GM12878 (cell line): Measurements from ENCODE around the gene CENPF. TPM values are rescaled to one million over a fixed set of nuclear protein-coding genes. Genes with fewer than 3 reads are reported as not detected.
A peak's percentile ranks its signal among the peaks of the same experiment; 100 is the strongest.

Experiments used
- ATAC-seq: fragments of 200-7000 bp; cut with Tn5 transposase; 3 replicates; pipeline ENCODE4 v1.9.1; 2020; ENCODE audit warnings: mild to moderate bottlenecking, moderate library complexity
- BruUV-seq: library from RNA; stranded (reverse); fragments of 400-500 nt; replicated peaks from 2 replicates; lab custom pipeline; 2021; lab: Mats Ljungman, UMichigan
- CTCF ChIA-PET: fragments of 300-600 bp; sonication (Branson Sonifier 250); formaldehyde crosslinking; extraction: SDS; loops from one replicate; lab custom pipeline; 2021; ENCODE audit warnings: inconsistent platforms; lab: Yijun Ruan, JAX
- POLR2A ChIA-PET: fragments of 350-600 bp; formaldehyde crosslinking; extraction: SDS; loops from one replicate; lab custom pipeline; 2021; ENCODE audit warnings: inconsistent platforms; lab: Charles Lee
- RAD21 ChIA-PET: fragments of 300-600 bp; sonication (Branson Sonifier 250); formaldehyde crosslinking; loops from one replicate; lab custom pipeline; 2023; ENCODE audit warnings: antibody characterized with exemption; ENCODE audit not compliant: unreplicated experiment; lab: Charles Lee
- SMC1A ChIA-PET: fragments of 300-600 bp; sonication (Branson Sonifier 250); formaldehyde crosslinking; loops from one replicate; lab custom pipeline; 2023; ENCODE audit not compliant: unreplicated experiment, uncharacterized antibody; lab: Charles Lee
- DNase-seq: peaks from one replicate; pipeline ENCODE4 v3.0.0-alpha.2; 2011; ENCODE audit warnings: low read depth, low spot score
- FAIRE-seq: peaks from 3 replicates; lab custom pipeline; 2011; peaks lifted over from hg19 to GRCh38; lab: Jason Lieb, UNC
- H2AFZ ChIP-seq: 2 replicates; pipeline ENCODE4 v1.6.0; 2011; ENCODE audit warnings: low read depth, low read length, control low read depth; ENCODE audit not compliant: control insufficient read depth
- H3K27ac ChIP-seq: 2 replicates; pipeline ENCODE4 v1.5.1; 2011; ENCODE audit warnings: control low read depth; ENCODE audit not compliant: control insufficient read depth, insufficient read depth
- H3K27me3 ChIP-seq, 2 experiments: replicated peaks in 1 of 2; 2 replicates each; pipeline versions ENCODE4 v1.6.0 to v1.6.1; 2011; ENCODE audit warnings: low read length in 1 of 2; ENCODE audit not compliant: control insufficient read depth in 2 of 2, insufficient read depth in 2 of 2
- H3K36me3 ChIP-seq, 2 experiments: 2 replicates each; pipeline ENCODE4 v1.5.1; 2011; ENCODE audit warnings: low read length in 1 of 2; ENCODE audit not compliant: control insufficient read depth in 2 of 2, insufficient read depth in 2 of 2
- H3K4me1 ChIP-seq: 2 replicates; pipeline ENCODE4 v1.6.1; 2011; ENCODE audit warnings: mild to moderate bottlenecking, low read length, moderate library complexity, mixed read lengths; ENCODE audit not compliant: control insufficient read depth, insufficient read depth
- H3K4me2 ChIP-seq: 2 replicates; pipeline ENCODE4 v1.6.0; 2011; ENCODE audit warnings: control low read depth; ENCODE audit not compliant: control insufficient read depth, insufficient read depth
- H3K4me3 ChIP-seq: fragments of 200-600 bp; sonication (generic); 2 replicates; pipeline ENCODE4 v1.5.1; 2016
- H3K79me2 ChIP-seq: 2 replicates; pipeline ENCODE4 v1.6.0; 2011; ENCODE audit warnings: low read length; ENCODE audit not compliant: control insufficient read depth, insufficient read depth
- H3K9ac ChIP-seq: 2 replicates; pipeline ENCODE4 v1.8.0; 2011; ENCODE audit warnings: low read length, control low read depth, mixed read lengths; ENCODE audit not compliant: control insufficient read depth, insufficient read depth
- H3K9me3 ChIP-seq: replicated peaks from 3 replicates; pipeline ENCODE4 v1.5.1; 2011; ENCODE audit warnings: mild to moderate bottlenecking, low read length; ENCODE audit not compliant: control insufficient read depth, insufficient read depth
- H4K20me1 ChIP-seq: 2 replicates; pipeline ENCODE4 v1.6.0; 2011; ENCODE audit not compliant: control insufficient read depth, insufficient read depth
- BACH1 ChIP-seq: fragments of 450-650 bp; IDR thresholded peaks from 2 replicates; pipeline ENCODE4 v1.6.1; 2017; ENCODE audit warnings: mild to moderate bottlenecking, borderline replicate concordance
- CBX3 ChIP-seq: fragments of 200-600 bp; sonication (generic); IDR thresholded peaks from 2 replicates; pipeline ENCODE4 v1.6.1; 2016; ENCODE audit warnings: low read depth, borderline replicate concordance
- CEBPB ChIP-seq, 2 experiments: fragments of 150-350 bp in 1 of 2; IDR thresholded peaks; 2 replicates each; pipeline ENCODE4 v1.6.1; 2012 to 2014; ENCODE audit warnings: low read depth in 2 of 2, low read length in 2 of 2, borderline replicate concordance in 1 of 2, inconsistent platforms in 1 of 2
- EP300 ChIP-seq, 2 experiments: fragments of 150-350 bp in 1 of 2; IDR thresholded peaks; 2 replicates each; pipeline ENCODE4 v1.6.1; 2011 to 2012; ENCODE audit warnings: low read depth in 2 of 2, low read length in 2 of 2, borderline replicate concordance in 1 of 2, improper control_type of control experiment in 1 of 2, inconsistent platforms in 1 of 2; ENCODE audit not compliant: control insufficient read depth in 1 of 2
- NBN ChIP-seq: fragments of 450-650 bp; IDR thresholded peaks from 2 replicates; pipeline ENCODE4 v1.6.1; 2016
- NR2F1 ChIP-seq: fragments of 450-650 bp; conservative IDR thresholded peaks from 2 replicates; pipeline ENCODE4 v1.6.1; 2017; ENCODE audit warnings: mild to moderate bottlenecking
- PML ChIP-seq: IDR thresholded peaks from 2 replicates; pipeline ENCODE4 v1.6.1; 2012; ENCODE audit warnings: low read length, inconsistent platforms
- RELA ChIP-seq: fragments of 450-650 bp; IDR thresholded peaks from 2 replicates; pipeline ENCODE4 v1.8.0; 2014; ENCODE audit warnings: borderline replicate concordance; ENCODE audit not compliant: partially characterized antibody
- RELB ChIP-seq: fragments of 450-650 bp; IDR thresholded peaks from 2 replicates; pipeline ENCODE4 v1.6.1; 2017; ENCODE audit warnings: low read depth, mild to moderate bottlenecking, moderate library complexity
- RFX5 ChIP-seq: IDR thresholded peaks from 2 replicates; pipeline ENCODE4 v1.6.1; 2011; ENCODE audit warnings: low read depth, low read length, improper control_type of control experiment
- SMARCA5 ChIP-seq: fragments of 450-650 bp; IDR thresholded peaks from 2 replicates; pipeline ENCODE4 v1.6.1; 2017; ENCODE audit warnings: mild to moderate bottlenecking
- STAT1 ChIP-seq: fragments of 450-650 bp; conservative IDR thresholded peaks from 2 replicates; pipeline ENCODE4 v1.6.1; 2014; ENCODE audit warnings: antibody characterized with exemption, mild to moderate bottlenecking
- ZBTB33 ChIP-seq: fragments of 450-650 bp; IDR thresholded peaks from 2 replicates; pipeline ENCODE4 v1.6.1; 2017; ENCODE audit warnings: mild to moderate bottlenecking
- WGBS: methylation state at CpG from one replicate; pipeline ENCODE4 v1.1.6; 2016; ENCODE audit warnings: low lambda C conversion rate; ENCODE audit not compliant: insufficient replicate concordance, insufficient coverage; ENCODE audit errors: missing lambda C conversion rate; 5-methylcytosine and 5-hydroxymethylcytosine counted together
- in situ Hi-C: fragments of 300-500 bp; cut with MboI; formaldehyde crosslinking; loops from 9 replicates; pipeline ENCODE4 v1.14.3; 2018; ENCODE audit warnings: mixed read lengths
- intact Hi-C: fragments of 100-400 bp; cut with micrococcal nuclease; formaldehyde crosslinking; loops from one replicate; pipeline ENCODE4 v1.14.2; 2022; ENCODE audit not compliant: unreplicated experiment
- polyA plus RNA-seq, 11 experiments: library from polyadenylated mRNA; depleted of rRNA in 4 of 11; unstranded in 6 of 11; stranded (reverse) in 5 of 11; fragments of >200 nt; fragmentation: Nextera tagmentation in 4 of 11; fragmentation: Illumina TruSeq in 1 of 11; extraction: Ambion mirVana in 4 of 11; extraction: Trizol in 1 of 11; gene quantifications; 1 replicate in 1 of 11; 2 replicates in 10 of 11; pipeline versions ENCODE4 v1.2.1 to v1.2.3, GENCODE V29; 2011 to 2016; ENCODE audit warnings: inconsistent platforms in 2 of 11, missing spikeins in 2 of 11, low read depth in 1 of 11
- total RNA-seq, 4 experiments: library from RNA; depleted of rRNA in 3 of 4; stranded (reverse); fragments of >200 nt in 3 of 4; fragmentation: Illumina TruSeq in 1 of 4; extraction: Trizol in 1 of 4; gene quantifications; 2 replicates each; pipeline versions ENCODE4 v1.2.1 to v1.2.3, GENCODE V29; 2013 to 2021

CENPF gene
- total and polyA plus RNA-seq, 10 of the 15 experiments (the other 5 are each of a cell fraction or from before 2014, with no cell fraction given), result 26.0 to 132 (median 70.5) TPM

- in situ Hi-C loops, result no loop called here
- intact Hi-C loops, result no loop called here
- RAD21 ChIA-PET, result interaction anchor here (0.6 to 11.2 kb wide), 10 partner anchors 15 to 368 kb away, joined by 3 to 207 read pairs (median 6); no protein-coding TSS in a partner anchor
Observed at GRCh38 chr1:214581785-214582184, 21.2 kb upstream of the CENPF start.

More at GRCh38 chr1:214581785-214582184, 21.2 kb upstream of the CENPF start:
- no peaks in the 10 kb centered on the region for H3K4me1 ChIP-seq
- FAIRE-seq, result no peak
- no peaks in the 10 kb centered on the region for H3K36me3 ChIP-seq
- CTCF ChIA-PET, result interaction anchor here (0.9 to 20.7 kb wide), 12 partner anchors 12 to 367 kb away, joined by 3 to 597 read pairs (median 5); no protein-coding TSS in a partner anchor
- no peak for DNase-seq
- POLR2A ChIA-PET, result interaction anchor here (0.7 to 0.8 kb wide), 2 partner anchors 17 to 23 kb away, joined by 3 read pairs; no protein-coding TSS in a partner anchor
- H3K9me3 ChIP-seq, result no peaks in the 10 kb centered on the region; the same call in 2 of the 3 replicates
- no peak overlapping the region for H3K27ac ChIP-seq
- ATAC-seq, result peak; percentile 13; the same call in 1 of the 3 replicates
- no peak overlapping the region for H3K4me2 ChIP-seq
- no peak for TF ChIP-seq CEBPB (IDR thresholded peaks at IDR 0.05; ENCODE audit: borderline replicate concordance in 1 of 2, low read depth in 2 of 2, low read length in 2 of 2)
- no peak for TF ChIP-seq RELB
- TF ChIP-seq CBX3, result no peak
- no peak for TF ChIP-seq NBN
- no peak for TF ChIP-seq STAT1
- TF ChIP-seq NR2F1, result no peak
- TF ChIP-seq PML, result no peak
- no peak for TF ChIP-seq SMARCA5
- no peak for TF ChIP-seq BACH1
- no peak for TF ChIP-seq ZBTB33
- TF ChIP-seq RFX5, result no peak
- TF ChIP-seq RELA, result no peak
- TF ChIP-seq EP300 (IDR thresholded peaks at IDR 0.05; ENCODE audit: borderline replicate concordance in 1 of 2, control insufficient read depth in 1 of 2, low read depth in 2 of 2, low read length in 2 of 2), result no peak
- 46% methylated on average over 2 of the region's 2 CpGs for WGBS
- no peaks in the 10 kb centered on the region for H4K20me1 ChIP-seq
- H3K4me3 ChIP-seq, result no peak overlapping the region
- SMC1A ChIA-PET, result interaction anchor here (0.7 to 11.9 kb wide), 26 partner anchors 10 to 249 kb away, joined by 3 to 292 read pairs (median 5); no protein-coding TSS in a partner anchor
- no peaks in the 10 kb centered on the region for H3K79me2 ChIP-seq
- H3K27me3 ChIP-seq, result no peaks in the 10 kb centered on the region
- no peak overlapping the region for H3K9ac ChIP-seq
- BruUV-seq, result no TSS peak
- no peak overlapping the region for H2AFZ ChIP-seq
